HG02610 (cell line): ENCODE measurements around the gene CDC42EP4.
"Not testable (repeated sequence)": the region's sequence is repeated elsewhere in the genome, so short reads cannot be mapped to it uniquely, and the experiment has no call there.

Experiments used
- ATAC-seq: cut with Tn5 transposase; IDR thresholded peaks from one replicate; pipeline ENCODE4 v1.9.1; 2021; ENCODE audit warnings: mild to moderate bottlenecking, moderate library complexity; ENCODE audit not compliant: unreplicated experiment

Gene CDC42EP4

DNA sequence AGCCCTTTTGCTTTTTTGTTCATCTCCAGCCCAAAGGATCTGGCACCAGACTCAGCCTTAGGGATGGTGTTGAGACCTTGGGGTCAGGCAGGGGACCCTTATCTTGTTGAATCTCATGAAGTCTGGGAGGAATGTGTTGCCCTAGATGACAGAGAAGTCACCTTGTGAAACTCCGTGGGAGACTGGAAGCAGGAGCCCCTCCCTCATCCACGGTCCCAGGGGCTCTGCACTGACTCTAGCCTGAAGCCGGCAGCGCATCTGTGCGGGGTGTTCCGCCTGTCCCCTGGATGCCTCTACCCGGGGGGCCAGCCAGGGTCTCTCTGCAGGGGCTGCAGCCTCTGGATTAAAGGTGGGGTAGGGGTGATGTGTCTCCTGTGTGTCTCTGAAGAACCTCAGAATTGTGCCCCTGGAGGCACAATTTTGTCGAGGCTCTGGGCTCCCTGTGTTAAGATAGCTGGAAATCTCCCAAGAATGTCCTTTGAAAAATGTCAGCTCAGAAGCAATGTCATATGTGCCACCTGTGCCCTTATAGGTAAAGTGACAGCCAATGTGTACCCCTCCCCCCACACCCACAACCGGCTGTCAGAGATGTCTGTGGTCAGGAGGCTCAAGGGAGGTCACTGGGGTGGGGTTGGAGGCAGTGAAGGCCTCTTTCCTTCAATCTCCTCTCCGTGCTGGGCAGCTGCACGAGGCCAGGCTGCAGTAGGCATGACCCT, 32.1 kb upstream of the CDC42EP4 start:
- ATAC-seq, result no peak

DNA sequence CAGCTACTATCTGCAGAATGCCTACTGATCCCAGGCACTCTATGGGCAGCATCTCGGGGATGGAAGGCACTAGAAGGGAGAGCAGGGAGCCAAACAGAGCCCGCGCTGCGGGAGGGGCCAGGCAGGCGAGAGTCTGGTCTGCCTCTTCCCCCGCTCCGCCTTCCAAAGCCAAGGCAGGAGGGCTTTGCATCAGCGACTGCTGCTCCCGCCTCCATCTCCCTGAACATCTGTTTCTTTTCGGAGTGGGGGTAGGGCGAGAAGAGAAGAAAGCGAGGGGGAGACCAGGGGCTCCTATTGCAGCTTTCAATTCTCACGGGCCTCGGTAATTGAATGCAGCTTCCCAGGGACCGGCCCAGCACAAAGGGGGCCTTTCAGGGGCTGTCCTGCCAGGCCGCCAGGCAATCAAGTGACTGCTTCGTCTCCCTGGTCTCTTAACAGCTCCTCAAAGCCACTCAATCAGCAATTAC, 31.4 kb upstream of the CDC42EP4 start:
- no peak for ATAC-seq

DNA sequence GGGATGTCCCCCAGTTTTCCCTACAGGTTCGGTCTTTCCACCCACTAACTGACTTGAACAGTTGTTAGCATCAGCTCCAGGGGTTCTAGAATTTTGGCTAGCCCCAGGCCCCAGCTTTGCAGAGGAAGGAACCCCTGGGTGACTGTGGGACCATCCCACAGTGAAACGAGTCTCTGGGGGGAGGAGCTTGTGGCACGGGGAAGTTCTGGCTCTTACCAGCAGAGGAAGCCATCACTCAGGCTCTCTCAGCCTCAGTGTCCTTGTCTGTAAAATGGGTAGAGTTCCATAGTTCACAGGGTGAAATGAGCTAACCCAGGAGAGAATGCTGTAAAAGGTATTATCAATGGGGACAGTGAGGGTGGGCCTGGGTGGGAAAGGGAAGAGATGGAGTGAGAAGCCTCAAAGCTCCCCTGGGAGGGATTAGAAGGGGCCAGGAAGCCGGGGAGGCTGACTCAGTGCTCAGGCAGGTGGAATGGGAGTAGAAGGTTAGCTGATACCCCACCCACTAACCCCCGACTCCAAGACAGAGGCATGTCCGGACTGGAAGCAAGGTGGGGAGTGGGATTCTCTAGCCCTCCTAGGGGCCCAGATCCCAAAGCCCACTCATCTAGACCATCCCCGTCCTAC, 30.9 kb upstream of the CDC42EP4 start:
- ATAC-seq, result no peak

DNA sequence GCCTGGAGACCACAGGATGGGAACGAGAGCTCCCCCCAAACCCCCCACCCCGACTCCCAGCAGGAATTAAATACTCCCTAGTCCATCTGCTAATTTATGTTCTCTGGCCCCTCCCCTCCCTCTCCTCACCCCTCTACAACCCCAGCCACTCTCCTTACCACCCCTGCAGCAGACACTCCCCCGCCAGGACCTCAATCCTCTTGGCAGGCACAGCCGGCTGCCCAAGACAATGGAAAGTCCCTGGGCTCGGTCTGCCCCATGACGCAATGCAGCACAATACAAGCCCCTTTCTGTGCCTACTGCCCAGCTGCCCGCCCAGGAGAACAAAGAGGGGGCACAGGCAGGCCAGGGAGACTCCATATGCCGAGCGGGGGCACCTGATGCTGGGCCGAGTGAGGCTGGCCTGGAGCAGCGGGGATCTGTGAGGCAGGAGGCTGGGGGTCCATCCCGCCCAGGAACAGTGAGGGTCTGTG, 30.3 kb upstream of the CDC42EP4 start:
- ATAC-seq, result no peak

DNA sequence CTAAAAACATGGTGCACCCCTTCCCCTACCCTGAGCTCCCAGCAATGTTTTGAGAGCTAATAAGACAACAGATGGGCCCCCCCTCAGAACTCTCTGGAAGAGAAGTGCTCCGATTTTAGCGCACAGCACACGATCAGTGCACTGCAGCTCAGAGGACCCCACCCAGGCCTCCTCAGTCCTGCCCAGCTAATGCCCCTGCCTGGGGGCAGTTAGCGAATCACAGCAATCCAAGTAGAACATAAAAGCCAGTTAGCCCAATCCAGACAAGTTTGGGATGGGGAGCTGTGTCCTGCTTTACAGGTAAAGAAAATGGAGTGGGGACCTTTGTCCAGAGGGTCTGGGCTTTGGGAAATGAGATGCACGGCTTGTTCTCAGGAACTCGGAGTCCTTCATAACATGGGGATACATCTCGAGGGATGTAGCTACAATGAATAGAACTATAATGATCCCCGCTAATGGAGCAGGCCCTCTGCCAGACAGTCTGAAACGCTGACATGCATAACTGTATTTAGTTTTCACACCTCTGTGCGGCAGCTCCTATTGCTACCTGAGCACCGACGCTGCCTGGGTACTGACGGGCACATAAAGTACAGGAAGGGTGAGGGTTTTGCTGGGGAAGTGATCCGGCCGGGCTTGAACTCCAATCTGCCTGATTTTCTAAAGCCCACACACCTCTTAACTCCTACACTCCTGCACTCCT, 29.7 kb upstream of the CDC42EP4 start:
- ATAC-seq, result no peak

DNA sequence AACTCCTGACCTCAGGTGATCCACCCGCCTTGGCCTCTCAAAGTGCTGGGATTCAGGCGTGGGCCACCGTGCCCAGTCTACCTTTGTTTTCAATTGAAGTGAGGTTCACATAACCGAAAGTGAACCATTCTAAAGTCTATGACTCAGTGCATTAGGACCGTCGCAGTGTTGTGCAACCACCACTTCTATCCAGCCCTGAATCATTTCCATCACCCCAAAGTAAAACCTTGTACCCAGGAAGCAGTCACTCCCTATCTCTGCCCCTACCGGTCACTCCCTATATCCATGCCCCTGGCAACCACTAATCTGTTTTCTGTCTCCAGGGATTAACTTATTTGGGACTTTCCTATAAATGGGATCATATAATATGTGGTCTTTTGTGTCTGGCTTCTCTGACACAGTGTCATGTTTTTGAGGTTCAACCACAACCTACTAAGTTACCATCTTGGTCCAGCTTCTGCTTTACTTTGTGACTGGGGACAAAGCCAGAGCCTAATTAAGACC, 28.3 kb upstream of the CDC42EP4 start:
- no peak for ATAC-seq

DNA sequence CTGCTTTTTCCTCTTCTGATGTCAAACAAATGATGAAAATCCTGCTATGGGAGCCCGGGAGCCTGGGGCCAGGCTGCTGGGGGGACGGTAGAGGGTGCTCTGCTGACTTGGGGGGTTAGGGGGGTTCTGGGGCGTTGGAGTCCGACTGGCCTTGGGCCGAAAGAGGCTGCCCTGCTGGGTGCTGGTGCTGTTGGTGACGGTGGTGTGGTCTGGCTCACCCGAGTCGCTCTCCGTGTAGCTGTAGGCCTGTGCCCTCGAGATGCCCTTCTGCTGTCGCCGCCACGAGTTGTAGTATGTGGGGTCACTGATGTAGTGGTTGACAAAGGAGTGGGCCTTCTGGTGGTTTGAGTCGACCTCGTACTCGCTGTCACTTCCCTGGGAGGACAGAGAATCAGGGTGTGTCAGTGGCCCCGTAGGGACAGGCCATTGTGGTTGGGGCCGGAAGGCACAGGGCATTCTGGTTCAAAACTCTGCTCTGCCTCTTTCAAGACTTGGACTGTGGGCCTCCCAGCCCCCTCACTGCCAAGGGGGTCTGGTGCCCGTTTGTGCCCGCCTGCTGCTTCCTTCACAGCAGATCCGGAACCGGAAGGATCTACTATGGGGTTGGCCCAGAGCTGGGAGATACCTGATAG, 26.9 kb upstream of the CDC42EP4 start:
- ATAC-seq, result no peak

DNA sequence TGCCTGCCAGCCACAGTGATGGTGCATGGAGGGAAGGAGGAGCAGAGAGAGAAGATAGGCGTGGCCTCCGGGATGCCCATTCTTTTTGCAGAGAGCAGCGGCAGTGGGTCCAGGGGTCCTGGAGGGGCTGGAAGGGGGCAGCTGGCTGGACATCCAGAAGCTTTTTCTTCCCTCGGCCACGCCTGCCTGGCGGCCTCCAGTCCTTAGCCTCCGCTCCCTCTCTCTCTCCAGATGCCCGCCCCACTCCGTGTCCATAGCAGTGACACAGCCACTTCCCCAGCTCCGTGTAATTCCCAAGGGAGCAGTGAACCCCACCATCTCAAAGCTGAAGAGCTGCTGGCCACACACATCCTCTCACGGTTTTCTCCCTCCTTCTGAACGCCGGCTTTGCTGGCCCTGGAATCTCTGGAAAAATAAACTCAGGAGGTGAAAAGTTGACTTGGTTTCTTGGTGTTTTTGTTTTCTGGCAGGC, 26.3 kb upstream of the CDC42EP4 start:
- ATAC-seq, result no peak

DNA sequence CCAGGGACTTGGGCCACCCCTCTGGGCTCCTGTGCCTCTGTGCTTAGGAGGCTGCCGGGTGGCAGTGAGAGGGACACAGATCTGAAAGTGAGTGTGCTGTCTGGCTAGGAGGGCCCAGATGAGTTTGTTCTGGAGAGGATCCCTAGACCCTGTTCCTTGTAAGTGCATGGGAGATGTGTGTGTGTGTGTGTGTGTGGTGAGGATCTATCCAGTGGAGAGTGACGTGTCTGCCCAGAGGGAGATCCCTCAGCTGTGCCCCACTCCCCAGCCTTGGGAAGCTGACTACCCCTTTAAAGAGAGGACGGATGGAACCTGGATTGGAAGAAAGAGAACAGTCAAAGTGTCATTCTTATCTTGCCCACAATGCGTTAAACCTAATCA, 25.5 kb upstream of the CDC42EP4 start:
- no peak for ATAC-seq

DNA sequence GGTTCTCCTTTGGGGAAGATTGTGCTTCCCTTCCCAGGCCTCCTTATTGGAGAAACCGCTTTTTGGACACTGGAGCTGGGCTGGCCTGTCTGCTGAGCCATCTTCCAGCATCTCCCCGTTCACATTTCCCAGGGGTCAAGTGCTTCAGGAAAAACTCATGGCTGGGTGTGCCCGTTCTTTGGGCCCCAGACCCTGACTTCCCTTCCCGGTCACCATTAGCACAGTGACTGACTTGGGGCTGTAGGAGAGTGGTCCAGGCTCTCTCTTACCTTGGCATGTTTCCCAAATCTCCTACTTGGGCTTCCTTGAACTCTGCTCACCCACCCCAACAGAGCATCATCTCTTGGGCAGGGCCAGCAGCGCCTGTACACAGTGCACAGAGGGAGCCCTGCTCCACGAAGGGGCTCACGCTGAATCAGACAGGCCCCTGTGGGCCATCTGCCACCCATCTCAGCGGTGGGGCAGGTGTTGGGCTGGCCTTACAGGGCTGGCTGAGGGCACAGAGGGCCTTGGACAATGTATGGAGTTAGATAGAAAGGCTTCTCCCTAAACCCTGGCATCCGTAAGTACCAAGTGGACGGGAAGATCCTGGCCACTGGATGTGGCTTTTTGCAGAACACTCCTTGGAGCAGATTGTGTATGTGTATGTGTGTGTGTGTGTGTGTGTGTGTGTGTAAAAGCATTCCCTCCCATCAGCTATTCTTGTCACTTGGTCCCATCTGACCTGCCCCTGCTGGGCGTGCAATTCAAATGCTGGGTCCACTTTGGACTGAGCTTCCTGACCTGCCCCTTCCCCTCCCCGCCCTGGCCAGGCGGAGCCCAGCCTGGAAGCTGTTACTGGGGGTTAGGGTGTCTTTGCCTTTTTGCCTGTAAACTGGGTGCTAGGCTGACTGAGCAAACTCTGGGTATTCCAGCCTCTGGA, 24.9 kb upstream of the CDC42EP4 start:
- ATAC-seq, result no peak

DNA sequence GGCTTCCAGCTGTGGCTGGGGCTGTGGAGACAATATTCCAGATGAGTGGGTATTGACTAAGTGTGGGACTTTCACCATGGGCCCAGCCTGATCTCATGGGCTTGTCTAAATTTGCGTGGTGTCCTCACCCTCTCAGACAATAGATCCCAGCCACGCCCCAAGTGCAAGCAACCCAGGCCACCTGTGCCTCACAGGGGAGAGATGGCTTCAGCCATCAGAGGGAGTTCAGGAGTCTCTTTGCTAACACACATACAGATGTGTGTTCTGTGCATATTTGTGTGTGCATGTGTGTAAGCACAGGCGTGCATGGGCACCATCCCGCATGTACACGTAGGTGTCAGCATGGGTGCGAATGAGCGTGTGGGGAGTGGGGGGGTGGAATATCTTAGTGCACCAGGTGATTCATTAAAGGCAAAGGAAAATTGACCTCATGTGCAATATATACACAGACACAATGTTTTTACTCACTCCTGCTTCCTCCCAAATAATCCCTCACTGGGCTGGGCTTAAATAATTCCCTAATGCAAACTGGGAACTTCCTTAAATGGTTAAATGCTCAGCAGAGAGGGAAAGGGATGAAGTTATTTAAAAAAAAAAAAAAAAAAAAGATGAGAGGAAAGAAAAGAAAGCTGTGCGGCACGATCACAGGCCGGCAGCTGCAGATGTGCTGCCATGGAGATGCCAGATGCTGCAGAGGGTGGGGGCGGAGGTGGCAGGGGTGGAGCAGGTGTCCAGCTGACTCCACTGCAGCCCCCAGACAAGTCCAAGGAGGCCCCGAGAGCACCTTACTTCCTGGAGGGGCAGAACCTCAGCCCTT, 24.0 kb upstream of the CDC42EP4 start:
- ATAC-seq, result no peak

DNA sequence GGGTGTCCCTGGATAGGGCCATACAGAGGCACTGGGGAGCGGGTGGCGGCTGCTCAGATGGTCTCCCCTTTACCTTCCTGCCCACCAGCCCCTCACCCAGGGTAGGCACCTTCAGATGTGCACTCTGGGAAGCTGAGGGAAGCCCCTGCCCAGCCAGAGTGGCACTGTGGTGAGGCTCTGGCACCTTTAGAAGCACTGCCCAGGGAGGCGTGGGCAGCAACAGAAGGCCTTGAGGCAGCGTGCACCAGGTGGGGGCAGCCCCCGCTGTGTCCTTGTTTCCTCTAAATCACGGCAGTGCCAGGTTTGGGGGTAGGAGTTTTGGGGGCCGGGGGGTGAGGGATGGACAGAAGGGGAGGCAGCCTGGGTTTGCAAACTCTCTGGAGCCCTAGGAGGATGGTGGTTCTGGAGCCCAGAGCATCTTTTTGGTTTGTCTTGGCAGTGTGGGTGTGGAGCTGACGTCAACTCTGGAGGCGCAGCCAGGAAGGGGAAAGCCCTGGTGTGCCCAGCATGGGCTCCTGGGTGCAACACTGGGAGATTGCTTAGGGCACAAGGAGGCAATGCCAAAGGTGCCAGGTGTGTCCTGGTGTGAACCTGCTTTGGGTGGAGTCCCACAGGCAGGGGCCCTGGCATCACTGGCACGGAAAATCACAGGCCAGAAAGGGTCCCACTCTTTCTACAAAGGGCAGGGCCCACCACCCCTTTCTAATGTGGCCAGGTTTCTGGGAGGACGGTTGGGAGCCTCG, 23.1 kb upstream of the CDC42EP4 start:
- no peak for ATAC-seq

DNA sequence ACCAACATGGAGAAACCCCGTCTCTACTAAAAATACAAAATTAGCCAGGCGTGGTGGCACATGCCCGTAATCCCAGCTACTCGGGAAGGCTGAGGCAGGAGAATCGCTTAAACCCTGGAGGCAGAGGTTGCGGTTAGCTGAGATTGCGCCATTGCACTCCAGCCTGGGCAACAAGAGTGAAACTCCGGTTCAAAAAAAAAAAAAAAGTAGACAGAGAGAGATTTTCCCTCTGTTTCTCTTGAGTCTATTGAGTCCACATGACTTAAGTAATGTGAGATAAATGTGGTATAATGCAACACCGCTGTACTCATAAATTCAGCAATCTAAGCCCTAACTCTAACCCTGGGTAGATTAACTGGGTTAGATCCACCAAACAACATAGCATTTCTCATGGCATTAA, 21.6 kb upstream of the CDC42EP4 start:
- not testable (repeated sequence) for ATAC-seq

DNA sequence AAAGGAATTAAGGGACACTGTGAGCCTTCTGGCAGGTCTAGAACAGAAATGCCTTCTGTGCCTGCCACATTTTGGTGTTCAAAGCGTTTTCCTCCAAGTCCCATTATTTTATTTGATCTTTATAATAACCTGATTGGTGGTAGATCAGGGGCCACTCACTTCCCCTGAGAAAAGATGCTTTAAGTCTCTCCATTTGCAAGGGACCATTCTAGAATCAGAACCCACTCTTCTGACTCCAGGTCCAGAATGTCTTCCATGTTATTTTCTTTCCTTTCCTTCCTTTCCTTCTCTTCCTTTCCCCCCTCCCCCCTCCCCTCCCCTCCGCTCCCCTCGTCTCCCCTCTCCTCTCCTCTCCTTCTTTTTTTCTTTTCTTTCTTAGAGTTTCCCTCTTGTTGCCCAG, 19.3 kb upstream of the CDC42EP4 start:
- ATAC-seq, result no peak

DNA sequence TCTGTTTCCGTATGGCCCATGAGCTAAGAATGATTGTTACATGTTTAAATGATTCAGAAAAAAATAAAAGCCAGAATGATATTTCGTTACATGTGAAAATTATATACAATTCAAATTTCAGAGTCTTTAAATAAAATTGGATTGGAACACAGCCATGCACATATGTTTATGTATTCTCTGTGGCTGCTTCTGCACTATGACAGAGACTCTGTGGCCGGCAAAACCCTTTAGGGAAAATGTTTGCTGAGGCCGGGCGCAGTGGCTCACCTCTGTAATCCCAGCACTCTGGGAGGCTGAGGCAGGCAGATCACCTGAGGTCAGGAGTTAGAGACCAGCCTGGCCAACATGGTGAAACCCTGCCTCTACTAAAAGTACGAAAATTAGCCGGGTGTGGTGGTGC, 15.9 kb upstream of the CDC42EP4 start:
- ATAC-seq, result no peak

DNA sequence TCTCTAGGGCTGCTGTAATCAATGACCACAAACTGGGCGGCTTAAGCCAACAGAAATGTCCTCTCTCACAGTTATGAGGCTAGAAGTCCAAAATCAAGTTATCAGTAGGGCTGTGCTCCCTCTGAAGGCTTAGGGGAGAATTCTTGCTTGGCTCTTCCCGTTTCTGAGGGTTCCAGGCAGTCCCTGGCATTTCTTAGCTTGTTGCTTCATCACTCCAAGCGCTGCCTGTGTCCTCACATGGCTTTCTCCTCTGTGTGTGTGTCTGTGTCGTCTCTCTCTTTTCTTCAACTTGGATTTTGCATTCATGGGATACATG, 13.7 kb upstream of the CDC42EP4 start:
- ATAC-seq, result no peak

DNA sequence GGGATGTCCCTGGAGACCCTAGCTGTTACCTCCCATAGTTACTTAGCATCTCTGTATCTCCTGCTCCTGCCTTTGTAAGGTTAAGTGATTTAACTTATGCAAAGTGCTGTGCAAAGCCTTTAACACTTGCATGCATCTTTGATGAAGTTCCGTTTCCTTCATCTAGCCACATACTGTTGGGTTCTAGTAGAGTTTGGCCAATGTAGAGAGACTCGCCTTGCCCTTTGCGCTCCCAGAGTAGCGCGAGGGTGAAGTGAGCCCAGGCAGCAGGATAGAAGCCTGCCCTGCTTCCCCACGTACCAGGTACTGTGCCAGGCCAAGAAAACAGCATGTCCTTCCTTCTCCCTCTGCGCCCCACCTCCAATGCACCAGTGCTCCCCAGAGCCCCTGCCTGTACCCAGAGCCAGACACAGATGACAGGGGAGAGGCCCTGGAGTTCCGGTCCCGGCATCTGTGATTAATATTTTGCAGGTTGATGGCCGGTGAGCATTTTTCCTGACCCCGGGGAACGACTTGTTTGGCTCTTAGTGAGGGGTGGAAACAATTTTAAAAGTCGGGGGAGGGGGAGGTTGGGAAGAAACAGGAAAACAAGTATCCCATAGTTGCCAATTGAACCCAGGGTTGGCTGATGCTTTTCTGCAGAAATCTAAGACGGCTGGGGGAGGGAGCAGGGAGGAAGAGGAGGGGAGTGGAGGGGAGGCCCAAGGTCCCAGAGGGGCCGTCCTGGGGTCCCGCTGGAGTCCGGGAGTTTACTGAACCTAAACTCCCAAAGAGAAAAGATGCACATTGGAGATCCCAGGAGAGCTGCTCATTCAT, 13.1 kb upstream of the CDC42EP4 start:
- ATAC-seq, result no peak

DNA sequence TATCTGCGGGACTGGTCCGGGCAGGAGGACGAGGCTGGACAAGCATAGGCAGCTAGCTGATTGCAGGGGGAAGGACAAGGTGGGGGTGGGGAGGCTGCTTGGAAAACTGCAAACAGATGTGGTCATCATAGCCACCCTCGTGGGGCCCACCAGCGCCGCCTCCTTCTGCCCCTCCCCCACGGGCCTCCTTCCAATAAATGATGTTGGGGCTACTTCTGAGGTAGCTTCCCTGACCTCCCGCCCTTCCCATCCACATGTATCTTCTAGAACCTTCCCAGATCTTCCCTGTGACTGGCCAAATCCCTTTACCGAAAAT, 12.3 kb upstream of the CDC42EP4 start:
- no peak for ATAC-seq
